ENCODE results near the gene NUCKS1.

DNA sequence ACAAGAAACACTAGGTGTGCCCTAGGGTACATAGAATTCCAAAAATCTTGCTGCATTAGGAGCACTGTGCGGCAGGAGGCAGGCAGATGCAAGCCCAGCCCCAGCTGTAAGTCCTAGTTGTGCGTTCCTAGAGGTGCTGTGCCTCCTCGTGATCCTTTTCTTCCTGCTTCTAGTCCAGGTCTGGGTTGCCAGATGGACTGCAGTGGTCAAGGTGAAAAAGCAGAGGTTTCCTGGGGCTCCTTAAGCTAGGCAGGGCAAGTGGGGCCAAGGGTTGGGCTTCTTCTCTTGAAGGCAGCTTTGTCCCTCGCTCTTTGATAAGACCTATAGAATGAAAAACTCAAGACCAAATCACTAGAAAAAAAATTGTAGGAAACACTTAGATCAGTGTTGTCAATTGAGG is 48.1 kb downstream of the NUCKS1 start:
- TF ChIP-seq POLR2A (IDR thresholded peaks at IDR 0.05) = no peak
- no peak for TF ChIP-seq EP300 (IDR thresholded peaks at IDR 0.05)
- TF ChIP-seq, protein P1, sequence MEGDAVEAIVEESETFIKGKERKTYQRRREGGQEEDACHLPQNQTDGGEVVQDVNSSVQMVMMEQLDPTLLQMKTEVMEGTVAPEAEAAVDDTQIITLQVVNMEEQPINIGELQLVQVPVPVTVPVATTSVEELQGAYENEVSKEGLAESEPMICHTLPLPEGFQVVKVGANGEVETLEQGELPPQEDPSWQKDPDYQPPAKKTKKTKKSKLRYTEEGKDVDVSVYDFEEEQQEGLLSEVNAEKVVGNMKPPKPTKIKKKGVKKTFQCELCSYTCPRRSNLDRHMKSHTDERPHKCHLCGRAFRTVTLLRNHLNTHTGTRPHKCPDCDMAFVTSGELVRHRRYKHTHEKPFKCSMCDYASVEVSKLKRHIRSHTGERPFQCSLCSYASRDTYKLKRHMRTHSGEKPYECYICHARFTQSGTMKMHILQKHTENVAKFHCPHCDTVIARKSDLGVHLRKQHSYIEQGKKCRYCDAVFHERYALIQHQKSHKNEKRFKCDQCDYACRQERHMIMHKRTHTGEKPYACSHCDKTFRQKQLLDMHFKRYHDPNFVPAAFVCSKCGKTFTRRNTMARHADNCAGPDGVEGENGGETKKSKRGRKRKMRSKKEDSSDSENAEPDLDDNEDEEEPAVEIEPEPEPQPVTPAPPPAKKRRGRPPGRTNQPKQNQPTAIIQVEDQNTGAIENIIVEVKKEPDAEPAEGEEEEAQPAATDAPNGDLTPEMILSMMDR (IDR thresholded peaks at IDR 0.05) = no peak

Measured in ovary (tissue), 3 donors.